ENCODE results near the gene LRRC56.

Gene LRRC56

DNA sequence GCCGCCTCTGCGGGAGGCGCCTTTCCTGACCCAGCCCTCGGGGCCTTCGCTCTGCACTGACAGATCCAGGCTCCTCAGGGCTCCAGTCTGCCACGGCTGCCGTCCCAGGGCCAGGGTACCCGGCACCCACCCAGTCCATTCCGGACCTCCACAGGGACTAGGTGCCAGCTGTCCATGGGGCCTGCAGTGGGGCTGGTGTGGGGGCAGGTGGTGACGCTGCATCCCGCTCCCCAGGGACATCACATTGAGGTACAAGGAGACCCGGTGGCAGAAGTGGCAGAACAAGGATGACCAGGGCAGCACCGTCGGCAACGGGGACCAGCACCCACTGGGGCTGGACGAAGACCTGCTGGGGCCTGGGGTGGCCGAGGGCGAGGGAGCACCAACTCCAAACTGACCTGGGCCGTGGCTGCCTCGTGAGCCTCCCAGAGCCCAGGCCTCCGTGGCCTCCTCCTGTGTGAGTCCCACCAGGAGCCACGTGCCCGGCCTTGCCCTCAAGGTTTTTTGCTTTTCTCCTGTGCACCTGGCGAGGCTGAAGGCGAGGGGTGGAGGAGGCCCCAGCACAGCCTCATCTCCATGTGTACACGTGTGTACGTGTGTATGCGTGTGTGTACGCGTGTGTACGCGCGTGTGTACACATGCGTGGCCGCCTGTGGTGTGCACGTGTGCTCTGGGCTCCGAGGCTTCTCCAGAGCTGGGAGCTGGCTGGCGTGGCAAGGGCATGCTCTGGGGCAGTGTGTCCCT, 47.0 kb upstream of the LRRC56 start:
- H3K4me3 ChIP-seq (ENCODE audit: low read depth, low read length) = no peak overlapping the region
- TF ChIP-seq, protein P1, sequence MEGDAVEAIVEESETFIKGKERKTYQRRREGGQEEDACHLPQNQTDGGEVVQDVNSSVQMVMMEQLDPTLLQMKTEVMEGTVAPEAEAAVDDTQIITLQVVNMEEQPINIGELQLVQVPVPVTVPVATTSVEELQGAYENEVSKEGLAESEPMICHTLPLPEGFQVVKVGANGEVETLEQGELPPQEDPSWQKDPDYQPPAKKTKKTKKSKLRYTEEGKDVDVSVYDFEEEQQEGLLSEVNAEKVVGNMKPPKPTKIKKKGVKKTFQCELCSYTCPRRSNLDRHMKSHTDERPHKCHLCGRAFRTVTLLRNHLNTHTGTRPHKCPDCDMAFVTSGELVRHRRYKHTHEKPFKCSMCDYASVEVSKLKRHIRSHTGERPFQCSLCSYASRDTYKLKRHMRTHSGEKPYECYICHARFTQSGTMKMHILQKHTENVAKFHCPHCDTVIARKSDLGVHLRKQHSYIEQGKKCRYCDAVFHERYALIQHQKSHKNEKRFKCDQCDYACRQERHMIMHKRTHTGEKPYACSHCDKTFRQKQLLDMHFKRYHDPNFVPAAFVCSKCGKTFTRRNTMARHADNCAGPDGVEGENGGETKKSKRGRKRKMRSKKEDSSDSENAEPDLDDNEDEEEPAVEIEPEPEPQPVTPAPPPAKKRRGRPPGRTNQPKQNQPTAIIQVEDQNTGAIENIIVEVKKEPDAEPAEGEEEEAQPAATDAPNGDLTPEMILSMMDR (IDR thresholded peaks at IDR 0.05; ENCODE audit: borderline replicate concordance, insufficient read depth, low read depth, low read length) = no peak

DNA sequence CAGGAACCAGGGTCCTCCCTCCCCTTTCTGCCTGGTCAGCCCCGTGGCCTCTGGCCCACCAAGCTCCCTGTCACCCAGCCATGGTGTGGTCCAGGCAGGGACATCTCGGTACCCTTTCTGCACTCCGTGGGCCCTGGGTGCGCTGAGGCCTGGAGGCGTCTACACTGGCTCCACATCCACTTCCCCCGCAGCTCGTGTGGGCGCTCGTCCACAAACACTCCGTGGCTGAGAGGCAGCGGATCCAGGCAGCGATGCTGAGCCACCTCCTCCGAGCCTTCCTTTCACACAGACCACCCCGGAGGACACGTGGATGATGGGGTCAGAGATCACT, 46.4 kb upstream of the LRRC56 start:
- TF ChIP-seq, protein P1 (IDR thresholded peaks at IDR 0.05; ENCODE audit: borderline replicate concordance, insufficient read depth, low read depth, low read length) = no peak
- no peak overlapping the region for H3K4me3 ChIP-seq (ENCODE audit: low read depth, low read length)

DNA sequence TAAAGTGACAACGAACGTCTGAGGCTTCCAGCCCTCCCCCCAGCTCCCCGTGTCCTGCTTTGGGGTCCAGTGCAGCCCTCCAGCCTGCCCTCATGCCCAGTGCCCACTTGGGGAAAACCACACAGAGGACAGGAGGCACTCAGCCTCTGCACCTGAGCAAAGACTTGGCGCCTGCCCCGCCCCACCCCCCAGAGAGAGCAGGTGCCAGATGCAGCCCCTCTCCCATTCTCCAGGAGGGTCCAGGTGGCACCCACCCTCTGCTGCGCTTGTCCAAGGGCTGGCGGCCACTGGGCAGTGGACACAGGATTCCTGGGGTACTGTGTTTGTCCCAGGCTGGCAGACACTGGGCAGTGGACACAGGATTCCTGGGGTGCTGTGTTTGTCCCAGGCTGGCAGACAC, 46.0 kb upstream of the LRRC56 start:
- H3K4me3 ChIP-seq (ENCODE audit: low read depth, low read length) = no peak overlapping the region
- TF ChIP-seq, protein P1 (IDR thresholded peaks at IDR 0.05; ENCODE audit: borderline replicate concordance, insufficient read depth, low read depth, low read length) = no peak

DNA sequence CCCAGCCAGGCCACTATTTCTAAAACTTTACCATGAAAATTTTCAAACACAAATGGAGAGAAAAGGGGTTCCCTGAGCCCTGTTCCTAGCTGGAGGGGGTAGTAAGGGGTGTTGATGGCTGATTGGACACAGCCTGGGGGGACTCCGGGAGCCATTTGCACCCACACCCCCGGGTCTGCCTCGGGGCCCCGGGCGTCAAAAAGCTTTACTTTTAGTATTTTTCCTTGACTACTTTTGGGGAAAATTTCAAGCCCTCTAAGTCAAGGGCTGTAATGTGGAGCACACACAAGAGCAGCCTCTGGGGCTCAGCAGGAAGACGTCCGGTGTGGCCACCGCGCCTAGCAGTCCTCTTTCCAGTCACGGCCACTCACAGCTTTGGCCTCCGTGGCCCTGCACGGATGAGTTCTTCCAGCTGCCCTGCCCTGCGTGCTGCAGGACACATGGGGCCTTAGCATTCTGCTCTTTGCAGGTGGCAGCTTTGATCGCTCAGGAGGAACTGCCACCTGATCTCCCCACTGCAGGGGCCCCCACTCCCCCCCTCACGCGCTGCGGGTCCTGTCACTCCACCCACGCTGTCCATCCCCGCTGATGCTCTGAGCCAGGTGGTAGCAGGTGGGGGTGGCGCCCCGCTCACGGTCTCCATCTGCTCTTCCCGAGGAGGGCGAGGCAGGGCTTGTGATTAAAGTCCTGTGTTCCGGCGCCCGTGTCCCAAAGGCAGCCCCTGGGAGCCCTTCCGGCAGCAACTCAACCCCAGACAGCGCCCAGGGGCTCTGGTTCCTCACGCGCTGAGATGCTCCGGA, 44.7 kb upstream of the LRRC56 start:
- H3K4me3 ChIP-seq (ENCODE audit: low read depth, low read length) = no peak overlapping the region
- TF ChIP-seq, protein P1 (IDR thresholded peaks at IDR 0.05; ENCODE audit: borderline replicate concordance, insufficient read depth, low read depth, low read length) = no peak

DNA sequence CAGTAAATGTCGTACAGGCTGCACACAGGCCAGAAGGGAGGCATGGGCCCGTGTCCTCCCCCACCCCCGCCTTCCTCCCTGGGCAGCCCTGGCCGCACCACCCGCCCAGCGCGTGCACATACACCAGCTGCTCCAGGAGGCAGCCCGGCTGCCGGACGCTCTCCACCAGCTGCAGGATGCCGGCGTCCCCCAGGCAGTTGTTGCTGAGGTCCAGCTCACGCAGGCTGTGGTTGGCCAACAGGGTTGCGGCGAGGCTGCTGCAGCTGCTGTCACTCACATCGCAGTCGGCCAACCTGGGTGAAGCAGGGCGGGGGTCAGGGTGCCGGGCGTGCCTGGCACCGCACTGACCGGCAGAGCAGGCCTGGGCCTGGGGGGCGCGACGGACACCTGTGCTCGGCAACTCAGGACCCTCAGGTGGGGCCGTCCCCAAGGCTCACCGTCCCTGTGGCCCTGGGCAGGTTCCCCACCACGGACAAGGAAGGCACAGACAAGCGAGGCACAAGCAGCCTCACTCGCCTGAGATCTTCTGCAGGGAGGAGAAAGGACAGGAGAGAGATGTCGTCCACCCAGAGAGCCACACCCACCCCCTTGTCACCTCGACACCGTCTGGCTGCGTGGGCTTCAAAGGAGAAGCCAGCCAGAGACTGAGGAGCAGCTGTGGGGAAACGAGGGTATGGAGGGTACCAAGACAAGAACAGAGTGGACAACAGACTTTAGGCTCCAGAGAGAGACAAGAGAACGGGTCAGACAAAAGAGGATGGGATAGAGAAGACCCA, 42.4 kb upstream of the LRRC56 start:
- H3K4me3 ChIP-seq (ENCODE audit: low read depth, low read length) = no peak overlapping the region
- TF ChIP-seq, protein P1 (IDR thresholded peaks at IDR 0.05; ENCODE audit: borderline replicate concordance, insufficient read depth, low read depth, low read length) = no peak

DNA sequence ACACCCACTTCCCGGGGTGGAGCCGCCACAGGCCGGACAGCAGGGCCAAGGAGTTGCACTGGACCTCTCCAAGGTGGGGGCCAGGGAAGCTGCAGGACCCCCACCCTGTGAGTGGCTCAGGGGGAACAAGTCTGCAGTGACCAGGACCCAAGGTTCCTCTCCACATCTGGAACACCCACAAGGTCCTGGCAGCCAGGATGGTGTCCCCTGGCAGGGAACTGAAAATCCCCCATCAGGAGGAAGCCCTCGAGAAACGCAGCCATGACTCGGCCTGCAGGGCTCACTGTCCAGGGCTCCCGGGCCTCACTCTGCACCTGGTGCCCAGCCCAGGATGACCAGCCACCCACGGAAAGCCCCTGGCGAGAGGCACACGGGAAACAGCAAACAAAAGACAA, 41.8 kb upstream of the LRRC56 start:
- TF ChIP-seq, protein P1 (IDR thresholded peaks at IDR 0.05; ENCODE audit: borderline replicate concordance, insufficient read depth, low read depth, low read length) = no peak
- H3K4me3 ChIP-seq (ENCODE audit: low read depth, low read length) = no peak overlapping the region

Data from GM12875 (cell line).